Panc1 (cell line): ENCODE measurements around the gene ZNF407. TPM values are rescaled to one million over a fixed set of nuclear protein-coding genes. Genes with fewer than 3 reads are reported as not detected.

Experiments
- ATAC-seq: fragments of 200-7000 bp; cut with Tn5 transposase; 2 replicates; pipeline ENCODE4 v1.9.1; 2020; ENCODE audit warnings: mild to moderate bottlenecking, moderate library complexity
- BruUV-seq: library from RNA; stranded (reverse); fragments of 400-500 nt; replicated peaks from 2 replicates; lab custom pipeline; 2021; lab: Mats Ljungman, UMichigan
- CTCF ChIA-PET: fragments of 300-600 bp; sonication (Branson Sonifier 250); formaldehyde crosslinking; loops from one replicate; lab custom pipeline; 2022; ENCODE audit warnings: antibody characterized with exemption; lab: Charles Lee
- POLR2A ChIA-PET: fragments of 300-600 bp; sonication (Branson Sonifier 250); formaldehyde crosslinking; loops from one replicate; lab custom pipeline; 2022; ENCODE audit warnings: antibody characterized with exemption; lab: Charles Lee
- DNase-seq: peaks from one replicate; pipeline ENCODE4 v3.0.0-alpha.2; 2010; ENCODE audit warnings: low read depth, low spot score
- H3K27ac ChIP-seq: 2 replicates; pipeline ENCODE4 v1.5.1; 2011; ENCODE audit warnings: mild to moderate bottlenecking, low read length, inconsistent platforms
- H3K27me3 ChIP-seq: fragments of 200-500 bp; sonication (Bioruptor generic); 2 replicates; pipeline ENCODE4 v1.6.0; 2014; ENCODE audit warnings: low read length, inconsistent platforms; ENCODE audit not compliant: control insufficient read depth, insufficient read depth
- H3K36me3 ChIP-seq: fragments of 200-500 bp; sonication (Bioruptor generic); 2 replicates; pipeline ENCODE4 v1.5.1; 2014; ENCODE audit warnings: inconsistent platforms, mild to moderate bottlenecking, low read length, moderate library complexity; ENCODE audit not compliant: control insufficient read depth, insufficient read depth
- H3K4me1 ChIP-seq: 2 replicates; pipeline ENCODE4 v1.5.1; 2011; ENCODE audit warnings: inconsistent platforms, mild to moderate bottlenecking, low read length, moderate library complexity; ENCODE audit not compliant: control insufficient read depth, insufficient read depth
- H3K4me3 ChIP-seq, 2 experiments: 2 replicates each; pipeline ENCODE4 v1.5.1; 2011 to 2012; ENCODE audit warnings: low read depth in 2 of 2, low read length in 2 of 2, mild to moderate bottlenecking in 2 of 2, inconsistent platforms in 1 of 2, moderate library complexity in 1 of 2
- H3K9me3 ChIP-seq: fragments of 200-500 bp; sonication (Bioruptor generic); 2 replicates; pipeline ENCODE4 v1.5.1; 2014; ENCODE audit warnings: low read depth, mild to moderate bottlenecking, inconsistent platforms, low read length, moderate library complexity; ENCODE audit not compliant: control insufficient read depth, insufficient read depth
- POLR2AphosphoS5 ChIP-seq: IDR thresholded peaks from 2 replicates; pipeline ENCODE4 v1.6.1; 2012; ENCODE audit warnings: mild to moderate bottlenecking, low read depth, low read length, moderate library complexity
- SIN3A ChIP-seq: IDR thresholded peaks from 2 replicates; pipeline ENCODE4 v1.6.1; 2012; ENCODE audit warnings: low read depth, mild to moderate bottlenecking, low read length, moderate library complexity, borderline replicate concordance; ENCODE audit not compliant: insufficient read depth
- TCF7L2 ChIP-seq: IDR thresholded peaks from 2 replicates; pipeline ENCODE4 v1.6.1; 2011; ENCODE audit warnings: mild to moderate bottlenecking, low read depth, low read length, inconsistent platforms
- in situ Hi-C: cut with HindIII; loops from 2 replicates; pipeline ENCODE4 v1.10.0; 2016; ENCODE audit warnings: low sequenced_read_pairs, low pct_unique_long_range_greater_than_20kb
- intact Hi-C: fragments of 100-400 bp; cut with micrococcal nuclease; formaldehyde crosslinking; loops from one replicate; pipeline ENCODE4 v1.10.0; 2022; ENCODE audit not compliant: unreplicated experiment
- total RNA-seq: library from RNA; stranded (reverse); gene quantifications from one replicate; pipeline ENCODE4 v1.2.1, GENCODE V29; 2021; ENCODE audit not compliant: unreplicated experiment
- TF ChIP-seq, protein P1 (sequence below), 2 experiments: IDR thresholded peaks; 2 replicates each; pipeline ENCODE4 v1.6.1; 2011 to 2012; ENCODE audit warnings: low read depth in 2 of 2, control low read depth in 1 of 2, low read length in 1 of 2, mild to moderate bottlenecking in 1 of 2, moderate library complexity in 1 of 2; ENCODE audit not compliant: insufficient read depth in 1 of 2
- TF ChIP-seq, protein P2 (sequence below): fragments of 450-650 bp; IDR thresholded peaks from 2 replicates; pipeline ENCODE4 v1.5.1; 2017; ENCODE audit warnings: mild to moderate bottlenecking

The ZNF407 gene
- total RNA-seq, 1 experiment from 2014 or later, result 16.8 TPM

DNA sequence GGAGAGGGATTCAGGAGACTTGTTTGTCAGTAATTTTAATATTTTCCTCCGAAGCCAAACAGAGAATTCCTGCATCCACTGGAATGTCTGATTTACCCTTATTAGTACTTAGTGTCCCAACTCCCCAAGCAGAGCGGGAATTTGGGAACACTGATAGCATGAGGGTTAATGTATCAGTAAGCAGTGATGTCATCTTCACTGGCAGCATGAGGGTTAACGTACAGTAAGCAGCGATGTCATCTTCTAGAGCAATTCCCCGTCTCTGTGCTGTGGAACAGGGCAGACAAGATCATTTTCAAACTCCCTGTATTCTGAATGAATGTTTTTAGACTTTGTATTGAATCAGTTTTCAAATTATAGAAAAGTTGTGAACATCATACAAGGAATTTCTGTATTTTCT, 228.9 kb downstream of the ZNF407 start:
- no peak overlapping the region for H3K27ac ChIP-seq
- no peaks in the 10 kb centered on the region for H3K4me1 ChIP-seq
- no peak for TF ChIP-seq POLR2AphosphoS5
- BruUV-seq, result no TSS peak
- CTCF ChIA-PET, result no interaction called here
- no peaks in the 10 kb centered on the region for H3K9me3 ChIP-seq
- POLR2A ChIA-PET, result no interaction called here
- H3K4me3 ChIP-seq, result no peak overlapping the region
- DNase-seq, result no peak
- intact Hi-C loops, result no loop called here
- H3K36me3 ChIP-seq, result no peaks in the 10 kb centered on the region
- in situ Hi-C loops, result no loop called here
- no peaks in the 10 kb centered on the region for H3K27me3 ChIP-seq
- ATAC-seq, result no peak

DNA sequence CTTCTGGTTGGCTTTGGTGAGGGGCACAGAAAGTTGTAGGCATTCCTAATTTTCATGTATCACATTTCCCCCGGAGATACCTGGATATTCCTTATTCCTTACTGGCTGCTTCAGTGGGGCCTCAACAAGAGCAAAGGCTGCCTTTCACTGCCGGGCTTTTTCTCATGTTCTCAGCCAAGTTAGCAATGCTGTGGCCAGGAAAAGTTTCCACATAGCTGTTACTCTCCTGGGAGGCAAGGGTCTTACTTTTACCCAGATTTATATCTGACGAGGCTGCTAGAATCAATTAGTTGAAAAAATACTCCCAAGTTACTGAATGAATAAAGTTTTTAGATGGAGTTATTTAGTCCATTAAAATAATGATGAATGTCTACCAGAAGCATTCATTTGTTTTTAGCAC, 230.5 kb downstream of the ZNF407 start:
- intact Hi-C loops, result no loop called here
- ChIA-PET POLR2A (no interaction called here), CTCF (no interaction called here)

More for the DNA sequence above, 230.5 kb downstream of the ZNF407 start:
- Histone ChIP-seq H3K4me3 (no peak overlapping the region), H3K36me3 (no peaks in the 10 kb centered on the region), H3K27me3 (no peaks in the 10 kb centered on the region), H3K9me3 (no peaks in the 10 kb centered on the region), H3K4me1 (no peaks in the 10 kb centered on the region), H3K27ac (no peak overlapping the region)
- in situ Hi-C loops, result no loop called here
- BruUV-seq, result no TSS peak
- DNase-seq (no peak), ATAC-seq (no peak)
- TF ChIP-seq SIN3A (no peak), POLR2AphosphoS5 (no peak), TCF7L2 (no peak)
- TF ChIP-seq, protein P1, sequence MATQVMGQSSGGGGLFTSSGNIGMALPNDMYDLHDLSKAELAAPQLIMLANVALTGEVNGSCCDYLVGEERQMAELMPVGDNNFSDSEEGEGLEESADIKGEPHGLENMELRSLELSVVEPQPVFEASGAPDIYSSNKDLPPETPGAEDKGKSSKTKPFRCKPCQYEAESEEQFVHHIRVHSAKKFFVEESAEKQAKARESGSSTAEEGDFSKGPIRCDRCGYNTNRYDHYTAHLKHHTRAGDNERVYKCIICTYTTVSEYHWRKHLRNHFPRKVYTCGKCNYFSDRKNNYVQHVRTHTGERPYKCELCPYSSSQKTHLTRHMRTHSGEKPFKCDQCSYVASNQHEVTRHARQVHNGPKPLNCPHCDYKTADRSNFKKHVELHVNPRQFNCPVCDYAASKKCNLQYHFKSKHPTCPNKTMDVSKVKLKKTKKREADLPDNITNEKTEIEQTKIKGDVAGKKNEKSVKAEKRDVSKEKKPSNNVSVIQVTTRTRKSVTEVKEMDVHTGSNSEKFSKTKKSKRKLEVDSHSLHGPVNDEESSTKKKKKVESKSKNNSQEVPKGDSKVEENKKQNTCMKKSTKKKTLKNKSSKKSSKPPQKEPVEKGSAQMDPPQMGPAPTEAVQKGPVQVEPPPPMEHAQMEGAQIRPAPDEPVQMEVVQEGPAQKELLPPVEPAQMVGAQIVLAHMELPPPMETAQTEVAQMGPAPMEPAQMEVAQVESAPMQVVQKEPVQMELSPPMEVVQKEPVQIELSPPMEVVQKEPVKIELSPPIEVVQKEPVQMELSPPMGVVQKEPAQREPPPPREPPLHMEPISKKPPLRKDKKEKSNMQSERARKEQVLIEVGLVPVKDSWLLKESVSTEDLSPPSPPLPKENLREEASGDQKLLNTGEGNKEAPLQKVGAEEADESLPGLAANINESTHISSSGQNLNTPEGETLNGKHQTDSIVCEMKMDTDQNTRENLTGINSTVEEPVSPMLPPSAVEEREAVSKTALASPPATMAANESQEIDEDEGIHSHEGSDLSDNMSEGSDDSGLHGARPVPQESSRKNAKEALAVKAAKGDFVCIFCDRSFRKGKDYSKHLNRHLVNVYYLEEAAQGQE (IDR thresholded peaks at IDR 0.05; ENCODE audit: insufficient read depth in 1 of 2, low read depth in 2 of 2, low read length in 1 of 2), result no peak
- TF ChIP-seq, protein P2, sequence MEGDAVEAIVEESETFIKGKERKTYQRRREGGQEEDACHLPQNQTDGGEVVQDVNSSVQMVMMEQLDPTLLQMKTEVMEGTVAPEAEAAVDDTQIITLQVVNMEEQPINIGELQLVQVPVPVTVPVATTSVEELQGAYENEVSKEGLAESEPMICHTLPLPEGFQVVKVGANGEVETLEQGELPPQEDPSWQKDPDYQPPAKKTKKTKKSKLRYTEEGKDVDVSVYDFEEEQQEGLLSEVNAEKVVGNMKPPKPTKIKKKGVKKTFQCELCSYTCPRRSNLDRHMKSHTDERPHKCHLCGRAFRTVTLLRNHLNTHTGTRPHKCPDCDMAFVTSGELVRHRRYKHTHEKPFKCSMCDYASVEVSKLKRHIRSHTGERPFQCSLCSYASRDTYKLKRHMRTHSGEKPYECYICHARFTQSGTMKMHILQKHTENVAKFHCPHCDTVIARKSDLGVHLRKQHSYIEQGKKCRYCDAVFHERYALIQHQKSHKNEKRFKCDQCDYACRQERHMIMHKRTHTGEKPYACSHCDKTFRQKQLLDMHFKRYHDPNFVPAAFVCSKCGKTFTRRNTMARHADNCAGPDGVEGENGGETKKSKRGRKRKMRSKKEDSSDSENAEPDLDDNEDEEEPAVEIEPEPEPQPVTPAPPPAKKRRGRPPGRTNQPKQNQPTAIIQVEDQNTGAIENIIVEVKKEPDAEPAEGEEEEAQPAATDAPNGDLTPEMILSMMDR, result no peak
